Bronchial epithelial cell (primary cell): ENCODE results near the gene DNAH14. TPM values are rescaled to one million over a fixed set of nuclear protein-coding genes. Genes with fewer than 3 reads are reported as not detected.
"Not testable (repeated sequence)": the region's sequence is repeated elsewhere in the genome, so short reads cannot be mapped to it uniquely, and the experiment has no call there.

Experiments
- DNase-seq: peaks from one replicate; pipeline ENCODE4 v3.0.0-alpha.2; 2010; ENCODE audit warnings: low read depth
- FAIRE-seq: peaks from 2 replicates; lab custom pipeline; 2011; peaks lifted over from hg19 to GRCh38; lab: Jason Lieb, UNC
- H3K27me3 ChIP-seq: 2 replicates; pipeline ENCODE4 v1.5.1; 2011; ENCODE audit warnings: low read length; ENCODE audit not compliant: control insufficient read depth, insufficient read depth
- H3K36me3 ChIP-seq: 2 replicates; pipeline ENCODE4 v1.5.1; 2011; ENCODE audit warnings: low read length; ENCODE audit not compliant: control insufficient read depth, insufficient read depth
- H3K4me3 ChIP-seq: 2 replicates; pipeline ENCODE4 v1.5.1; 2011; ENCODE audit warnings: mild to moderate bottlenecking, low read depth, low read length, control low read depth
- CTCF ChIP-seq: IDR thresholded peaks from 2 replicates; pipeline ENCODE4 v1.5.1; 2011; ENCODE audit warnings: mild to moderate bottlenecking, moderate library complexity, low read length, control low read depth, inconsistent platforms; ENCODE audit not compliant: insufficient read depth, severe bottlenecking
- total RNA-seq: library from RNA; depleted of rRNA; stranded (reverse); fragments of >200 nt; gene quantifications from 2 replicates; pipeline ENCODE4 v1.2.1, GENCODE V29; 2014

The DNAH14 gene
- total RNA-seq, 1 donor from 2014 or later = 10.5 TPM

GRCh38 chr1:225179686-225180085, 250.2 kb downstream of the DNAH14 start:
- FAIRE-seq (no peak), DNase-seq (no peak)
- H3K36me3 ChIP-seq = no peaks in the 10 kb centered on the region
- TF ChIP-seq CTCF = no peak
- H3K4me3 ChIP-seq = no peak overlapping the region
- H3K27me3 ChIP-seq = no peaks in the 10 kb centered on the region

GRCh38 chr1:225182716-225183115, 253.2 kb downstream of the DNAH14 start:
- H3K27me3 ChIP-seq = no peaks in the 10 kb centered on the region
- no peak for TF ChIP-seq CTCF
- no peaks in the 10 kb centered on the region for H3K36me3 ChIP-seq
- no peak for FAIRE-seq
- no peak for DNase-seq
- H3K4me3 ChIP-seq = no peak overlapping the region

- Histone ChIP-seq H3K4me3 (no peak overlapping the region), H3K36me3 (no peaks in the 10 kb centered on the region), H3K27me3 (no peaks in the 10 kb centered on the region)
- FAIRE-seq (no peak), DNase-seq (no peak)
- no peak for TF ChIP-seq CTCF
Observed at GRCh38 chr1:225191199-225191753, 261.8 kb downstream of the DNAH14 start.

- Histone ChIP-seq H3K4me3 (no peak overlapping the region), H3K27me3 (no peaks in the 10 kb centered on the region), H3K36me3 (no peaks in the 10 kb centered on the region)
- no peak for DNase-seq
- no peak for TF ChIP-seq CTCF
- no peak for FAIRE-seq
Observed at GRCh38 chr1:225201447-225201846, 272.0 kb downstream of the DNAH14 start.

GRCh38 chr1:225207791-225208190, 278.3 kb downstream of the DNAH14 start:
- H3K4me3 ChIP-seq = no peak overlapping the region
- no peaks in the 10 kb centered on the region for H3K27me3 ChIP-seq
- DNase-seq (no peak), FAIRE-seq (no peak)
- no peak for TF ChIP-seq CTCF
- no peaks in the 10 kb centered on the region for H3K36me3 ChIP-seq

- Histone ChIP-seq H3K36me3 (no peaks in the 10 kb centered on the region), H3K4me3 (no peak overlapping the region), H3K27me3 (no peaks in the 10 kb centered on the region)
- no peak for TF ChIP-seq CTCF
- FAIRE-seq (no peak), DNase-seq (no peak)
Observed at GRCh38 chr1:225209153-225209552, 279.7 kb downstream of the DNAH14 start.

- not testable (repeated sequence) for H3K27me3 ChIP-seq, FAIRE-seq, H3K4me3 ChIP-seq, DNase-seq, H3K36me3 ChIP-seq
Observed at GRCh38 chr1:225210180-225210579, 280.7 kb downstream of the DNAH14 start.

- not testable (repeated sequence) for H3K27me3 ChIP-seq, FAIRE-seq
Observed at GRCh38 chr1:225211694-225212442, 282.4 kb downstream of the DNAH14 start.

More at GRCh38 chr1:225211694-225212442, 282.4 kb downstream of the DNAH14 start:
- not testable (repeated sequence) for H3K4me3 ChIP-seq, DNase-seq, H3K36me3 ChIP-seq
